HL-60 (cell line): ENCODE data around the gene ATP5PO.

Experiments used
- DNase-seq, 2 experiments: peaks; one replicate each; pipeline ENCODE4 v3.0.0-alpha.2; 2010 to 2020; ENCODE audit warnings: low read depth in 1 of 2, low spot score in 1 of 2
- H3K27ac ChIP-seq: fragments of 250-450 bp; sonication (Bioruptor Pico); replicated peaks from 2 replicates; pipeline ENCODE4 v1.5.1; 2020; ENCODE audit warnings: mild to moderate bottlenecking, moderate library complexity
- H3K27me3 ChIP-seq: fragments of 250-450 bp; sonication (Bioruptor Pico); 2 replicates; pipeline ENCODE4 v1.5.1; 2021; ENCODE audit warnings: mild to moderate bottlenecking, moderate library complexity; ENCODE audit not compliant: insufficient read depth, poor library complexity, severe bottlenecking
- H3K4me3 ChIP-seq: replicated peaks from 2 replicates; pipeline ENCODE4 v1.5.1; 2011; ENCODE audit warnings: mild to moderate bottlenecking, control low read depth, low read length; ENCODE audit not compliant: insufficient read depth
- GABPA ChIP-seq: IDR thresholded peaks from 2 replicates; pipeline ENCODE4 v1.6.1; 2012; ENCODE audit warnings: low read depth
- POLR2AphosphoS5 ChIP-seq: IDR thresholded peaks from 2 replicates; pipeline ENCODE4 v1.6.1; 2012; ENCODE audit warnings: low read depth
- REST ChIP-seq: IDR thresholded peaks from 2 replicates; pipeline ENCODE4 v1.6.1; 2012; ENCODE audit warnings: low read depth; ENCODE audit not compliant: insufficient replicate concordance
- SPI1 ChIP-seq: IDR thresholded peaks from 2 replicates; pipeline ENCODE4 v1.6.1; 2012; ENCODE audit warnings: low read depth, mild to moderate bottlenecking, borderline replicate concordance
- TF ChIP-seq, protein P1 (sequence below): IDR thresholded peaks from one replicate; pipeline ENCODE4 v1.5.1; 2011; ENCODE audit warnings: low read length, control low read depth, inconsistent platforms; ENCODE audit not compliant: insufficient read depth

The ATP5PO gene

GRCh38 chr21:33954395-33954794 is 38.8 kb upstream of the ATP5PO start:
- Histone ChIP-seq H3K4me3 (no peak overlapping the region), H3K27ac (no peak overlapping the region), H3K27me3 (no peaks in the 10 kb centered on the region)
- TF ChIP-seq SPI1: no peak
- TF ChIP-seq, protein P1, sequence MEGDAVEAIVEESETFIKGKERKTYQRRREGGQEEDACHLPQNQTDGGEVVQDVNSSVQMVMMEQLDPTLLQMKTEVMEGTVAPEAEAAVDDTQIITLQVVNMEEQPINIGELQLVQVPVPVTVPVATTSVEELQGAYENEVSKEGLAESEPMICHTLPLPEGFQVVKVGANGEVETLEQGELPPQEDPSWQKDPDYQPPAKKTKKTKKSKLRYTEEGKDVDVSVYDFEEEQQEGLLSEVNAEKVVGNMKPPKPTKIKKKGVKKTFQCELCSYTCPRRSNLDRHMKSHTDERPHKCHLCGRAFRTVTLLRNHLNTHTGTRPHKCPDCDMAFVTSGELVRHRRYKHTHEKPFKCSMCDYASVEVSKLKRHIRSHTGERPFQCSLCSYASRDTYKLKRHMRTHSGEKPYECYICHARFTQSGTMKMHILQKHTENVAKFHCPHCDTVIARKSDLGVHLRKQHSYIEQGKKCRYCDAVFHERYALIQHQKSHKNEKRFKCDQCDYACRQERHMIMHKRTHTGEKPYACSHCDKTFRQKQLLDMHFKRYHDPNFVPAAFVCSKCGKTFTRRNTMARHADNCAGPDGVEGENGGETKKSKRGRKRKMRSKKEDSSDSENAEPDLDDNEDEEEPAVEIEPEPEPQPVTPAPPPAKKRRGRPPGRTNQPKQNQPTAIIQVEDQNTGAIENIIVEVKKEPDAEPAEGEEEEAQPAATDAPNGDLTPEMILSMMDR: no peak
- TF ChIP-seq POLR2AphosphoS5: no peak
- no peak for TF ChIP-seq REST
- no peak for TF ChIP-seq GABPA
- DNase-seq: no peak

DNA sequence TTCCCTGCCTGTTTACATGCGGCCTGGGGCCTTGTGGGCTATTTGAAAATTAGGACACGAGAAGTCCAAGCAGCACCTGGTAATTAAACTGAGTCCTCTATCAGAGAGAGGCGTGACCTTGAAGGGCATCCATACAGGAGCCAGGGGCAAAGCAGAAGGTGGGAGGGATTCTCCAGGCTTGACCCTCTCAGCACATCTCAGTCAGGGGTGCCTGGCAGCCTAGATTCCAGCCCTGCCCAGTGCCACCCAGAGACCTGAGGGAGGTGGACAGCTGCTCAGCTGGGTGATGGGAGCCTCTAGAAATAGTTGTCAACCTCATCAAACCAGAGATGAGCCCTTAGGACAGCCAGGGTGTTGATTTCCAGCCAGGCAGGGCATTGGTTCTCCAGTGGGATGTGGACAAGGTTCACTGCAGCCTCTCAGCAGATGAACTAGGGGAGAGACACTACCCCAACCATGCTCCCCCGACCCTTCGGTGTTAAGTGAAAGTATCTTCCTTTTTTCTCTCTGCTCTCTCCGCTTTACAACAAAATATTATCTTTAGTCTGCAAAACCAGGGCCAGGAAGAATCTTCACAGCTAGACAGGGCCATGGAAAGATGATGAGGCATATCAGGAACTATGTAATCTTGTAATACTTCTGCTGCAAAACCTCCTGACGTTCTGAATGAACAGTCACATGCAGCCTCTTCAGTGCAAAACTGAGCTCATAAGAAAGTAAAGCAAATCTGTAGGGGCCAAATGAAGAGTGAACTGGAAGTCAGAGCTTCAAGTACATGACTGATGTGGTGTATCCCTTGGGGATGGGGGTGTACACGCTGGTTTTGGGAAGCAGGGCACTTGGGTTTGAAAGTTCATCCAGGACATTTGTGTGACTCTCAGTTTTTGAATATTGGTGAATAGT is 35.9 kb upstream of the ATP5PO start:
- no peaks in the 10 kb centered on the region for H3K27me3 ChIP-seq
- H3K4me3 ChIP-seq: no peak overlapping the region
- no peak for DNase-seq
- H3K27ac ChIP-seq: no peak overlapping the region
- TF ChIP-seq GABPA: no peak
- TF ChIP-seq SPI1: no peak
- no peak for TF ChIP-seq REST
- TF ChIP-seq, protein P1: no peak
- no peak for TF ChIP-seq POLR2AphosphoS5

- Histone ChIP-seq H3K4me3 (no peak overlapping the region), H3K27me3 (no peaks in the 10 kb centered on the region), H3K27ac (no peak overlapping the region)
- no peak for DNase-seq
- no peak for TF ChIP-seq REST
- no peak for TF ChIP-seq GABPA
Measured at GRCh38 chr21:33950431-33951079, 35.0 kb upstream of the ATP5PO start.
